ENCODE measurements around the gene STX3. TPM values are rescaled to one million over a fixed set of nuclear protein-coding genes. Genes with fewer than 3 reads are reported as not detected.

Gene STX3
- total and polyA plus RNA-seq, 2 of the 8 experiments (the other 6 are each of a cell fraction or from before 2014, with no cell fraction given): 50.5 to 56.1 TPM

- H3K27me3 ChIP-seq (replicated peaks in 1 of 4; ENCODE audit: control insufficient read depth in 3 of 4, extremely low read depth in 1 of 4, insufficient read depth in 3 of 4, low read length in 3 of 4): no peaks in the 10 kb centered on the region
- H3K4me1 ChIP-seq (replicated peaks in 1 of 4; ENCODE audit: control insufficient read depth in 3 of 4, insufficient read depth in 4 of 4, low read length in 3 of 4): no peaks in the 10 kb centered on the region
- H3K9me3 ChIP-seq (ENCODE audit: insufficient read depth in 2 of 2, low read depth in 1 of 2, low read length in 1 of 2): no peaks in the 10 kb centered on the region
- H3K79me1 ChIP-seq (ENCODE audit: low read depth, low read length): no peaks in the 10 kb centered on the region
- H3K4ac ChIP-seq (replicated peaks; ENCODE audit: insufficient read length, low read depth, low read length): no peak overlapping the region
- H4K20me1 ChIP-seq (replicated peaks in 1 of 2; ENCODE audit: control insufficient read depth in 1 of 2, insufficient read depth in 2 of 2, low read length in 2 of 2): peaks cover 0 to 3% of the 10 kb centered on the region in 2 experiments
- 81% methylated on average over 7 of the region's 7 CpGs; no CpG with 5 or more reads in 1 of the 2 experiments for WGBS, 2 experiments (ENCODE audit: extremely low coverage in 1 of 2, insufficient coverage in 1 of 2, insufficient read length in 1 of 2, insufficient replicate concordance in 2 of 2, low coverage in 1 of 2, low lambda C conversion rate in 2 of 2, missing lambda C conversion rate in 1 of 2)
- H4K5ac ChIP-seq (ENCODE audit: insufficient read length, low read depth, low read length): no peak overlapping the region
- H2AK5ac ChIP-seq (ENCODE audit: low read depth, low read length): no peak overlapping the region
- no peak overlapping the region for H3K27ac ChIP-seq (ENCODE audit: low read depth, low read length)
- no peak overlapping the region for H2BK12ac ChIP-seq (ENCODE audit: low read depth, low read length)
- H3K79me2 ChIP-seq (ENCODE audit: control insufficient read depth in 1 of 2, insufficient read depth in 2 of 2, low read length in 2 of 2): no peaks in the 10 kb centered on the region
- H3K14ac ChIP-seq (ENCODE audit: insufficient read length): no peak overlapping the region
- ChIA-PET CTCF (ENCODE audit: partially characterized antibody) (interaction anchor here (0.9 to 5.1 kb wide), 3 partner anchors 12 to 45 kb away, joined by 3 to 48 read pairs (median 7); partner anchors contain the start of gene STX3), POLR2A (ENCODE audit: partially characterized antibody) (interaction anchor here (2.0 to 2.1 kb wide), 2 partner anchors 9 to 44 kb away, joined by 6 to 8 read pairs; partner anchors contain the start of genes MRPL16 and STX3)
- H2AFZ ChIP-seq (ENCODE audit: low read length): no peak overlapping the region
- H2BK120ac ChIP-seq (replicated peaks; ENCODE audit: low read depth, low read length): no peak overlapping the region
- no peaks in the 10 kb centered on the region for H3K23me2 ChIP-seq (ENCODE audit: low read depth, low read length)
- no peak overlapping the region for H3K56ac ChIP-seq (replicated peaks; ENCODE audit: insufficient read length, low read depth, low read length)
- no peak overlapping the region for H3K4me2 ChIP-seq (ENCODE audit: insufficient read depth in 1 of 2, low read depth in 2 of 2, low read length in 2 of 2)
- no peak overlapping the region for H3K18ac ChIP-seq (ENCODE audit: extremely low read depth, low read length)
- no peak overlapping the region for H2BK20ac ChIP-seq (ENCODE audit: low read length)
- H2BK15ac ChIP-seq (ENCODE audit: low read length): no peak overlapping the region
- peaks cover 8 to 35% (median 24%) of the 10 kb centered on the region in 4 experiments; a peak in 7 of 8 replicates for H3K36me3 ChIP-seq (ENCODE audit: control insufficient read depth in 2 of 4, insufficient read depth in 4 of 4, low read length in 3 of 4)
- DNase-seq (ENCODE audit: low read depth in 1 of 2, low spot score in 2 of 2): no peak
- FAIRE-seq: no peak
- H4K8ac ChIP-seq (ENCODE audit: extremely low read depth, insufficient read depth, low read length): no peak overlapping the region
- H3K4me3 ChIP-seq (ENCODE audit: extremely low read depth in 1 of 4, insufficient read depth in 2 of 4, low read depth in 3 of 4, low read length in 4 of 4): no peak overlapping the region
- H4K91ac ChIP-seq (replicated peaks; ENCODE audit: insufficient read length, low read length): no peak overlapping the region
- H3K9ac ChIP-seq (replicated peaks in 1 of 4; ENCODE audit: extremely low read depth in 1 of 4, low read depth in 3 of 4, low read length in 3 of 4): no peak overlapping the region
- no peak overlapping the region for H2BK5ac ChIP-seq (ENCODE audit: low read depth, low read length)
- H3K23ac ChIP-seq (ENCODE audit: insufficient read length): no peak overlapping the region
- TF ChIP-seq CHD2 (IDR thresholded peaks at IDR 0.05; ENCODE audit: low read length): no peak
- TF ChIP-seq, protein P1, sequence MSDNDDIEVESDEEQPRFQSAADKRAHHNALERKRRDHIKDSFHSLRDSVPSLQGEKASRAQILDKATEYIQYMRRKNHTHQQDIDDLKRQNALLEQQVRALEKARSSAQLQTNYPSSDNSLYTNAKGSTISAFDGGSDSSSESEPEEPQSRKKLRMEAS (IDR thresholded peaks at IDR 0.05): no peak
- TF ChIP-seq GABPA (IDR thresholded peaks at IDR 0.05; ENCODE audit: borderline replicate concordance, insufficient read depth, low read length): no peak
- TF ChIP-seq GTF2F1 (IDR thresholded peaks at IDR 0.05; ENCODE audit: borderline replicate concordance, low read depth, low read length): no peak
- no peak for TF ChIP-seq CBX5 (IDR thresholded peaks at IDR 0.05; ENCODE audit: low read depth, low read length)
- TF ChIP-seq ATF2 (IDR thresholded peaks at IDR 0.05; ENCODE audit: low read length): no peak
- no peak for TF ChIP-seq POU5F1 (IDR thresholded peaks at IDR 0.05; ENCODE audit: low read depth, low read length)
- no peak for TF ChIP-seq EGR1 (IDR thresholded peaks at IDR 0.05; ENCODE audit: borderline replicate concordance, low read depth, low read length)
- no peak for TF ChIP-seq SP4 (IDR thresholded peaks at IDR 0.05; ENCODE audit: low read length)
- TF ChIP-seq NRF1 (IDR thresholded peaks at IDR 0.05; ENCODE audit: low read depth, low read length): no peak
- no peak for TF ChIP-seq EP300 (IDR thresholded peaks at IDR 0.05; ENCODE audit: borderline replicate concordance in 1 of 2, low read depth in 2 of 2, low read length in 2 of 2)
These were observed 45.3 kb downstream of the STX3 start for GRCh38 chr11:59800390-59801025.

All from H1 (cell line).